ENCODE results near the gene ASCL4.

Gene ASCL4, protein sequence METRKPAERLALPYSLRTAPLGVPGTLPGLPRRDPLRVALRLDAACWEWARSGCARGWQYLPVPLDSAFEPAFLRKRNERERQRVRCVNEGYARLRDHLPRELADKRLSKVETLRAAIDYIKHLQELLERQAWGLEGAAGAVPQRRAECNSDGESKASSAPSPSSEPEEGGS

DNA sequence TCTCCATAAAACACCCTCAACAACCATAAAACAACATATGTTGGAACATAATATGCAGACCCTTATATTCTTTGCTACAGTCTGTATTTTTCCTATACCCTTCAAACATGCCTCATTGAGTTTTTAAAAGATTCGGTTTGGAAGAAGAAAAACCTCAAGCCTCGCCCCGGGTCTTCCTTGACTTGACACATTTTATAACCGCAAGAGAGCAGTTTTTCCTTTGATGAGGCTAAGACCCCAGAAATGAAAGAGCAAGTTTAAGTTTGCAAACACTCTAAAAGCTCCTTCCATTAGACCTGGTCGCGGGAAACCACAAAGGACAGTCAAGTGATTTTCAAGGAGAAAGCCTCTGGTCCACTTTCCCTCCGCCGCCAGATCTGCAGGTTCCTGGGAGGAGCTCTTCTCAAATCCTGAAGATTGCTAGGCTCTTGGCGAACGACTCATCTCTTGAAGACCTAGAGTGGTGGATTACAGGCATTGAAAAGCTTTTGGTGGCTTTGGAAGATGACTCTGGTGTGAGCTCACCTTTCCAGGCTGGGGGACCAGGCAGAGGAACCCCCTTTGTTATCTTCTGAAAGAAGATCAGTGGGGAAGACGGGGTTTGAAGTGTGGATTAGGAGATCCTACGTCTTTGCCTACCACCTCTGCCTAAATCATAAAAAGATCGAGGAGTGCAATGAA is at the start of gene ASCL4:
Gene ASCL4, plus strand, starts transcription at position 356 of the 681 bp plus-strand sequence. CDS start 515 bp downstream, outside the sequence.
- no peak for TF ChIP-seq TAF1 (IDR thresholded peaks at IDR 0.05; ENCODE audit: low read depth)
- TF ChIP-seq EGR1 (IDR thresholded peaks at IDR 0.05), result no peak
- no peak for TF ChIP-seq NFIC (IDR thresholded peaks at IDR 0.05)
- TF ChIP-seq, protein P1, sequence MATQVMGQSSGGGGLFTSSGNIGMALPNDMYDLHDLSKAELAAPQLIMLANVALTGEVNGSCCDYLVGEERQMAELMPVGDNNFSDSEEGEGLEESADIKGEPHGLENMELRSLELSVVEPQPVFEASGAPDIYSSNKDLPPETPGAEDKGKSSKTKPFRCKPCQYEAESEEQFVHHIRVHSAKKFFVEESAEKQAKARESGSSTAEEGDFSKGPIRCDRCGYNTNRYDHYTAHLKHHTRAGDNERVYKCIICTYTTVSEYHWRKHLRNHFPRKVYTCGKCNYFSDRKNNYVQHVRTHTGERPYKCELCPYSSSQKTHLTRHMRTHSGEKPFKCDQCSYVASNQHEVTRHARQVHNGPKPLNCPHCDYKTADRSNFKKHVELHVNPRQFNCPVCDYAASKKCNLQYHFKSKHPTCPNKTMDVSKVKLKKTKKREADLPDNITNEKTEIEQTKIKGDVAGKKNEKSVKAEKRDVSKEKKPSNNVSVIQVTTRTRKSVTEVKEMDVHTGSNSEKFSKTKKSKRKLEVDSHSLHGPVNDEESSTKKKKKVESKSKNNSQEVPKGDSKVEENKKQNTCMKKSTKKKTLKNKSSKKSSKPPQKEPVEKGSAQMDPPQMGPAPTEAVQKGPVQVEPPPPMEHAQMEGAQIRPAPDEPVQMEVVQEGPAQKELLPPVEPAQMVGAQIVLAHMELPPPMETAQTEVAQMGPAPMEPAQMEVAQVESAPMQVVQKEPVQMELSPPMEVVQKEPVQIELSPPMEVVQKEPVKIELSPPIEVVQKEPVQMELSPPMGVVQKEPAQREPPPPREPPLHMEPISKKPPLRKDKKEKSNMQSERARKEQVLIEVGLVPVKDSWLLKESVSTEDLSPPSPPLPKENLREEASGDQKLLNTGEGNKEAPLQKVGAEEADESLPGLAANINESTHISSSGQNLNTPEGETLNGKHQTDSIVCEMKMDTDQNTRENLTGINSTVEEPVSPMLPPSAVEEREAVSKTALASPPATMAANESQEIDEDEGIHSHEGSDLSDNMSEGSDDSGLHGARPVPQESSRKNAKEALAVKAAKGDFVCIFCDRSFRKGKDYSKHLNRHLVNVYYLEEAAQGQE (IDR thresholded peaks at IDR 0.05; ENCODE audit: low read depth), result no peak
- no peak for TF ChIP-seq CEBPB (IDR thresholded peaks at IDR 0.05)
- TF ChIP-seq MAX (IDR thresholded peaks at IDR 0.05), result no peak
- TF ChIP-seq ZBTB7A (IDR thresholded peaks at IDR 0.05; ENCODE audit: low read depth), result no peak
- TF ChIP-seq CREB1 (IDR thresholded peaks at IDR 0.05; ENCODE audit: low read depth), result no peak
- no peak for TF ChIP-seq FOXM1 (IDR thresholded peaks at IDR 0.05; ENCODE audit: borderline replicate concordance, low read depth)
- no peak for TF ChIP-seq YY1 (IDR thresholded peaks at IDR 0.05; ENCODE audit: low read depth)
- TF ChIP-seq TEAD4 (IDR thresholded peaks at IDR 0.05), result no peak
- no peak for TF ChIP-seq USF1 (IDR thresholded peaks at IDR 0.05)
- TF ChIP-seq RAD21 (IDR thresholded peaks at IDR 0.05; ENCODE audit: low read depth), result no peak
- TF ChIP-seq EP300 (IDR thresholded peaks at IDR 0.05; ENCODE audit: borderline replicate concordance), result no peak
- no peak for TF ChIP-seq TCF12 (IDR thresholded peaks at IDR 0.05; ENCODE audit: low read depth)

DNA sequence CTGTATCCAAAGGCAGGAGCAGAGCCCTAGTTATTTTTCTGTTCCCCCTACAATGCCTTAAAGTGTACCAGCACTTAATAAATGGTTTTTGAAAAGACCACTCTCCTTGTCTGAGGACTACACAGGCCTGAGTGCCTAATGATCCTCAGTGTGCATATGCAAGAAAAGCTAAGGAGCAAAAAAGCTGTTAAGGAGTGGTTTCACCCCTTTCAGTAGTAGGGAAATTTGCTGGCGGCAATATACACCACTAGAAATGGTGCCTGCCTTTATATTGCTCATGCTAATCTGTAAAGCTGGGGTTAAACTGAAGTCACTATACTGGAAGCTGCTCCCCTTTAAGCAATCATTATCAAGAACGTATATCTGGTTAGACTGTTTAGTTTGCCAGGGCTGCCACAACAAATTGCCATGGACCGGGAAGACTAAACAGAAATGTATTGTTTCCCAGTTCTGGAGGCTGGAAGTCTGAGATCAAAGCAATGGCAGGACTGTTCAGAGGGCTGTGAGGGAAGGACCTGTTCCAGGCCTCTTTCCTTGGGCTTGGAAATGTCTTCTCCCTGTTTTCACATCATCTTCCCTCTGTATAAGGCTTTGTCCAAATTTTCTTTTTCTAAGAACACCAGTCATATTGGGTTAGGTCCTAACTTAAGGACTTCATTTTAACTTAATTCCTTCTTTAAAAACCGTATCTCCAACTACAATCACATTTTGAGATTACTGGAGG is 43.7 kb upstream of the ASCL4 start:
- no peak for TF ChIP-seq EP300 (IDR thresholded peaks at IDR 0.05; ENCODE audit: borderline replicate concordance)
- no peak for TF ChIP-seq TCF12 (IDR thresholded peaks at IDR 0.05; ENCODE audit: low read depth)
- no peak for TF ChIP-seq USF1 (IDR thresholded peaks at IDR 0.05)
- no peak for TF ChIP-seq MAX (IDR thresholded peaks at IDR 0.05)
- no peak for TF ChIP-seq CREB1 (IDR thresholded peaks at IDR 0.05; ENCODE audit: low read depth)
- no peak for TF ChIP-seq YY1 (IDR thresholded peaks at IDR 0.05; ENCODE audit: low read depth)
- no peak for TF ChIP-seq FOXM1 (IDR thresholded peaks at IDR 0.05; ENCODE audit: borderline replicate concordance, low read depth)
- no peak for TF ChIP-seq EGR1 (IDR thresholded peaks at IDR 0.05)
- no peak for TF ChIP-seq RAD21 (IDR thresholded peaks at IDR 0.05; ENCODE audit: low read depth)
- no peak for TF ChIP-seq TEAD4 (IDR thresholded peaks at IDR 0.05)
- TF ChIP-seq TAF1 (IDR thresholded peaks at IDR 0.05; ENCODE audit: low read depth), result no peak
- TF ChIP-seq ZBTB7A (IDR thresholded peaks at IDR 0.05; ENCODE audit: low read depth), result no peak
- no peak for TF ChIP-seq CEBPB (IDR thresholded peaks at IDR 0.05)
- TF ChIP-seq NFIC (IDR thresholded peaks at IDR 0.05), result no peak
- TF ChIP-seq, protein P1 (IDR thresholded peaks at IDR 0.05; ENCODE audit: low read depth), result no peak

GRCh38 chr12:107731366-107731765 is 43.1 kb upstream of the ASCL4 start:
- TF ChIP-seq CREB1 (IDR thresholded peaks at IDR 0.05; ENCODE audit: low read depth) (no peak), YY1 (IDR thresholded peaks at IDR 0.05; ENCODE audit: low read depth) (no peak), NFIC (IDR thresholded peaks at IDR 0.05) (no peak), FOXM1 (IDR thresholded peaks at IDR 0.05; ENCODE audit: borderline replicate concordance, low read depth) (no peak), ZBTB7A (IDR thresholded peaks at IDR 0.05; ENCODE audit: low read depth) (no peak), TEAD4 (IDR thresholded peaks at IDR 0.05) (no peak), TAF1 (IDR thresholded peaks at IDR 0.05; ENCODE audit: low read depth) (no peak), MAX (IDR thresholded peaks at IDR 0.05) (no peak), EGR1 (IDR thresholded peaks at IDR 0.05) (no peak), USF1 (IDR thresholded peaks at IDR 0.05) (no peak), RAD21 (IDR thresholded peaks at IDR 0.05; ENCODE audit: low read depth) (no peak), CEBPB (IDR thresholded peaks at IDR 0.05) (no peak), EP300 (IDR thresholded peaks at IDR 0.05; ENCODE audit: borderline replicate concordance) (no peak), TCF12 (IDR thresholded peaks at IDR 0.05; ENCODE audit: low read depth) (no peak)
- TF ChIP-seq, protein P1 (IDR thresholded peaks at IDR 0.05; ENCODE audit: low read depth), result no peak

Measured in Ishikawa (cell line).